ENCODE results near the gene ATP5IF1. TPM values are rescaled to one million over a fixed set of nuclear protein-coding genes. Genes with fewer than 3 reads are reported as not detected.

The ATP5IF1 gene
- total and polyA plus RNA-seq, 9 of the 15 experiments (the other 6 are each of a cell fraction or from before 2014, with no cell fraction given), result 292 to 1,422 (median 388) TPM

- TF ChIP-seq HOMEZ (CRISPR knock-in tag; IDR thresholded peaks at IDR 0.05), result no peak
- no peak for TF ChIP-seq PRDM10 (IDR thresholded peaks at IDR 0.05; ENCODE audit: partially characterized antibody)
- no peak for TF ChIP-seq KLF10 (CRISPR knock-in tag; IDR thresholded peaks at IDR 0.05)
- TF ChIP-seq ETV1 (tag; conservative IDR thresholded peaks at IDR 0.05; ENCODE audit: low read depth), result no peak
- no peak for TF ChIP-seq SOX6 (IDR thresholded peaks at IDR 0.05)
- TF ChIP-seq GTF2A2 (tag; IDR thresholded peaks at IDR 0.05), result no peak
- TF ChIP-seq, protein P1, sequence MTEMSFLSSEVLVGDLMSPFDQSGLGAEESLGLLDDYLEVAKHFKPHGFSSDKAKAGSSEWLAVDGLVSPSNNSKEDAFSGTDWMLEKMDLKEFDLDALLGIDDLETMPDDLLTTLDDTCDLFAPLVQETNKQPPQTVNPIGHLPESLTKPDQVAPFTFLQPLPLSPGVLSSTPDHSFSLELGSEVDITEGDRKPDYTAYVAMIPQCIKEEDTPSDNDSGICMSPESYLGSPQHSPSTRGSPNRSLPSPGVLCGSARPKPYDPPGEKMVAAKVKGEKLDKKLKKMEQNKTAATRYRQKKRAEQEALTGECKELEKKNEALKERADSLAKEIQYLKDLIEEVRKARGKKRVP (CRISPR knock-in tag; IDR thresholded peaks at IDR 0.05), result no peak
- TF ChIP-seq KAT7 (CRISPR knock-in tag; IDR thresholded peaks at IDR 0.05; ENCODE audit: borderline replicate concordance), result no peak
- TF ChIP-seq ESRRA (IDR thresholded peaks at IDR 0.05; ENCODE audit: borderline replicate concordance, low read depth), result no peak
- TF ChIP-seq MIER1 (IDR thresholded peaks at IDR 0.05; ENCODE audit: low read depth), result no peak
- no peak for TF ChIP-seq HNRNPLL (IDR thresholded peaks at IDR 0.05; ENCODE audit: low read depth, low read length, poor library complexity, severe bottlenecking)
- TF ChIP-seq ZC3H8 (IDR thresholded peaks at IDR 0.05), result no peak
- no peak for TF ChIP-seq SMAD2 (IDR thresholded peaks at IDR 0.05; ENCODE audit: low read depth, low read length)
- peak; percentile 34; the same call in 1 of the 2 replicates for TF ChIP-seq E2F5 (CRISPR knock-in tag; IDR thresholded peaks at IDR 0.05)
- TF ChIP-seq CEBPZ (IDR thresholded peaks at IDR 0.05; ENCODE audit: borderline replicate concordance, low read depth, low read length), result no peak
Observed at GRCh38 chr1:28260803-28261174, 24.9 kb downstream of the ATP5IF1 start (continued).

All from K562 (cell line).